HG03064 (cell line): ENCODE data around the gene KANSL1L.
"Not testable (repeated sequence)": the region's sequence is repeated elsewhere in the genome, so short reads cannot be mapped to it uniquely, and the experiment has no call there.

Source experiments
- ATAC-seq: cut with Tn5 transposase; IDR thresholded peaks from one replicate; pipeline ENCODE4 v1.9.1; 2021; ENCODE audit warnings: low read depth; ENCODE audit not compliant: unreplicated experiment

Gene KANSL1L

DNA sequence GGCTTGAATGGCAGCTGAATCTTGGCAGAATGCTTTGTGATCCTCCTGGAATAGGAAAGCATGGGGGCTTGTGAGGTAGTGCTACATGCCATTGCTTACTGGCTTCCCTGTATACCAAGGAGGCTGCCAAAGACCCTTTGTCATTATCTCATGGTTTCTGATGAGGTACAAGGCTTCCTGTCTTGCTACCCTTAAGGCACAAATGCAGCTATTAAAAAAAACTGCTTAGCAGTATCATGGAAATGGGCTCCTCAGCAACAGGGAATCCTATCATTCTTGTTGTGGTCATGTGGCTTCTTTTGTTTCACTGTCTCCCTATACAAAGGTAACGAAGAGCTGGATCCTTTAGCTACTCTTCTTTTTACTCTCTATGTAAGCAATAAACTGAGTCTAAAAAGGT lies 6.6 kb upstream of the KANSL1L start:
- no peak for ATAC-seq

GRCh38 chr2:210177115-210177514 lies 5.9 kb upstream of the KANSL1L start:
- ATAC-seq, result not testable (repeated sequence)

- no peak for ATAC-seq
These were observed 2.9 kb upstream of the KANSL1L start for GRCh38 chr2:210174086-210174485.

DNA sequence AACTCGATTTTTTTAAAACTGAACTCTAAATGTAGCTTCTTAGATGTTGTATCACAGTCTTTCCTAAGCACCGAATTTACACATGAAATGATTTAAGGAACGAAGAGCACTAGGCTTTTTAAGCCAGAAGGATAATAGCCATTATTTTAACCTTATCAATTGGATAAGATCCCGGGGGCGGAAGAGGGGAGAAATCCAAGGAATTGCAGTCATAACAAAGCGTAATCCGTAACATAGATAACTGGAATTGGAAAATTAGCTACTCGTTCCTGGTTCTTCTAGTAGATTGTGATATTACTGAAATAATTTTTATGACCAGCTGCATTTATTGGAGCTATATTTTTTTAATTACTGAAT lies 988 bp upstream of the KANSL1L start:
- ATAC-seq, result no peak

DNA sequence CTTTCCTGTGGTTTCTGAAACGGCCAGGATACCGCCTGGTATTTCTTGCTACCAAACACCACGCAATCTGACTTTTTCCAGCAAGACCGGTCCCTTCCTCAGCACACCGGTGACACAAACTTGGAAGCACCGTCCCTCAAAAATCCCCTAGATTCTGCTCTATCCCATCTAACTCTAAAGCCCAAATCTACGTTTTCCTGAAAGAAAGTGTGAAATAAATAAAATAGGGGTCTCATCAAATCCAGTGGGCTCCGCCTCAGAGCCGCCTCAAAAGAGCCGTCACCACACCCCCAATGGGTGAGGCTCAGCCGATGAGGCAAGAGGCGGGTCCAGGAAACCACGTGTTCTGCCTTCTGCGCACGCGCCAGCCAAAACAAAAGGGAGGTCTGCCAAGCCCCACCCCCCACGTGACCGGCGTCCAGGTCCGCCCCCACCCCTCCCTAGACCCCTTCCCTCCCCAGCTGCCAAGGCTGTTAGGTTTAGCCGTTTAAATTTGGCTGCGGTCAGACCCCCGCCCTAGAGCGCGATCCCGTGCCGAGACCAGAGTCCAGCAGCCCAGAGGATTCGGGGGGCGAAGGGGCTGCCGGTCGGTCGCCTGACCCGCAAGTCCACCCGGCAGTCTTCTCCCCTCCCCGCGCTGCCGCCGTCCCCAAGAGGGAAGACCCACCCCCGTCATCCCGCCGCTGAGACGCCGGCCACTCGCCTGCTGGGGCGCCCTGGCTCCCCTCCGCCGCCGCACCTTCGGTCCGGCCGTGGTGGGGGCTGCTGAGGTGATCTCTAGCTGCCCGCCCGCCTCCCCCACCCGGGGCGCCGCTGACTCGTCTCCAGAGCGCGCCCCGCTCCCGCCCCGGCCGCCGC lies 534 bp downstream of the KANSL1L start:
- ATAC-seq, result peak; percentile 64

DNA sequence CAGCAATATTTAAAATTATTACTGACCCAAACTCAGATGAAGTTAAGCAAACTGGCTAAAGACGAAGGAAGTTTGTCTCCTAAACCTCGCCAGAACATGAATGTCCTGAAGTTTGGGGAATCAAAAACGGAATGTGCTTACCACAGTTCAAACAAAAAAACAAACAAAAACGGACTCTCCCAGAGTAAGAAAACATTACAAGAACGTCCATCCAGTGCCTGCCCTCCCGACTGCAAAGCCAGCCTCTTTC lies 1.1 kb downstream of the KANSL1L start:
- peak; percentile 0 for ATAC-seq

DNA sequence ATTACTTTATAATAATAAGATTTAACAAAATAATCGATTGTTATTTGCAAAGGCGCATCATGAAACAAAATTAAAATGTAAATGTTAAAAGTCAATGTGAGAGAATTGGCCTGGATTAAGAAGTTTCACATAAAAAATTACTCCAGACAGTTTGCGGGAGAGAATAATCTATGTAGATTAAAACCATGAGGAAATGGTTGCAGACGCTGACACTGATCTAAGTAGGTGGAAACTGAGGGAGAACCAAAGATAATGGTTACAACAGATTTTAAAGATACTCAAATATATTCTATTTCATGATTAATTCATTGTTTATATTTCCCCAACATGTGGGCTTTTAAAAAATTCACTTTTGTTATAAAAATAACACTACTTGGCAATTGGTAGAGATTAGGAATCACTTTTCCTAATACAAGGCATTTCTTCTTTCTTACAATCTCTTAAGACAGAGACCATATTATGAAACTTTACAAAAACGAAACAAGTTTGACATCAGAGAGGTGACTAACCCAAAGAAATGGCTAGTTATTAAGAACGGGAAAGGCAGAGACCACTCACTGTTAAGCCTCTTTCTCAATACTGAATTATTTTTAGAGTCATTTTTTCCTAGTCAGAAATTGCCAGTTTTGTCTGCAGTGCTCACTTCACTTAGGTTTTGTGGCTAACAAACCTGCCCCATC lies 1.6 kb downstream of the KANSL1L start:
- ATAC-seq, result peak; percentile 29

DNA sequence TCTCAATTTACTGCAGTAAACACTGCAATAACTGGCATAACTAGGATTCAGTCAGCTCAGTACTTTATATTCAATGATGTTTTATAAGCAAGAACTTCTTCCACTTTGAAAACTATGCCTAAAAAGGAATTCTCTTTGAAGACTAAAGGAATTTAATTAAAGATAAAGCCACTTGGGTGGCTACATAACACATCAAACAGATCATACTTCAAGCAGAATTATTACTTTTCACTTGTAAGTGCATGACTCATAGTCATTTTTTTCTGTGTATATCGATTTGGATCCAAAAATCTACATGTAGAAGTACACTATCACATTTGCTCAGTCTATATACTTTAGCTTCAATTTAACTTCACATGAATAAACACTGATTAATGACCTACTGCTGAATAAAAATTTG lies 4.0 kb downstream of the KANSL1L start:
- ATAC-seq, result no peak

GRCh38 chr2:210162466-210163124 lies 8.6 kb downstream of the KANSL1L start:
- no peak for ATAC-seq

DNA sequence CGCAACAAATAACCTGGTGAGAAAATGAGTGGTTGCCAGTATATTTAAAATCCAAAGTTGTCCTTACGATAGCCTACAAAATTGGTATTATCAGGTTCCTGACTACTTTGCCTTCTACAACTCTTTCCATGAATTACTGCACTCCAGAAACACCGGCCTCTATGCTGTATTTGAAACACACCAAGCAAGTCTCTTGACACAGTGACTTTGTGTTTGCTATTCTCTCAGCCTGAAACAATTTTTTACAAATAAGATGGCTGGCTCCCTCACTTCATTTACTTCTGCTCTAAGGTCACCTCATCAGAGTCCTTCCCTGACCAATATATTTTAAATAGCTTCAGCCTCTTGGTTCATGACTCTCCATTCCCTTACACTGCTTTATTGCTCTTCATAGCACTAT lies 12.2 kb downstream of the KANSL1L start:
- ATAC-seq, result no peak

DNA sequence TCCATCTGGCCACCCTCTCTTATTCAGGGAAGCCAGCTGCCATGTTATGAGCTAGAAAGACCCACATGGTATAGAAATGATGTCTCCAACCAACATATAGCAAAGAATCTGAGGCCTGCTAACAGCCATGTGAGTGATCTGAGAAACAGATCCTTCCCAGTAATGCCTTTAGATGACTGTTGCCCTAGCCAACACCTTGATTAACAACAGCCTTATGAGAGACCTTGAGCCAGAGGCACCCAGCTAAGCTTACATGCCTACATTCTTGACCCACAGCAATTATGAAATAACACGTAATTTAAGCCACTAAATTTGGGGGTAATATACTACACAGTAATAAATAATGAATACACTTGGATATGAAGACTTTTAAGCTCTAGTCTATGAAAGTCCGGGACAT lies 13.0 kb downstream of the KANSL1L start:
- no peak for ATAC-seq

GRCh38 chr2:210157526-210157925 lies 13.7 kb downstream of the KANSL1L start:
- no peak for ATAC-seq

GRCh38 chr2:210147614-210148013 lies 23.6 kb downstream of the KANSL1L start:
- no peak for ATAC-seq

- ATAC-seq, result no peak
These were observed 39.0 kb downstream of the KANSL1L start for GRCh38 chr2:210132239-210132638.

GRCh38 chr2:210128961-210129360 lies 42.2 kb downstream of the KANSL1L start:
- ATAC-seq, result no peak

GRCh38 chr2:210113614-210114235 lies 57.5 kb downstream of the KANSL1L start:
- ATAC-seq, result no peak

DNA sequence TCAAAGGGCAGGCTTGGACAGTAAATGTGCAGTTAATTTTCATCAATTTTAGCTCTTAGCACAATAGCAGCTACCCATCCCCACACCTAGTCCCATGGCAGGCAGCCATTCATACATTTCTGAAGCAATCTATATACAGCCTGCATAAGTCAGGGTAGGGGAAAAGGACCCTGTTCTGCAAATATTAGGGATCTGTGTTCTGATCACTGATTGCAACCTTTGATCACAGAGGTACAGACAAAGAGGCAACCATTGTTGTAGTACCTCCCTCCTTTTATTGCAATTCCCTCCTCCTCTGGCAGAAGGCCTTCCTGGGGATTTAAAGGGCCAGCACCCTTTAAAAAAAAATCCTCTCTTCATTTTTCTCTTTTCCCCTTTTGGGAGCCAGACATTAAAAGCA lies 58.3 kb downstream of the KANSL1L start:
- no peak for ATAC-seq

- no peak for ATAC-seq
These were observed 71.3 kb downstream of the KANSL1L start for GRCh38 chr2:210099940-210100339.

DNA sequence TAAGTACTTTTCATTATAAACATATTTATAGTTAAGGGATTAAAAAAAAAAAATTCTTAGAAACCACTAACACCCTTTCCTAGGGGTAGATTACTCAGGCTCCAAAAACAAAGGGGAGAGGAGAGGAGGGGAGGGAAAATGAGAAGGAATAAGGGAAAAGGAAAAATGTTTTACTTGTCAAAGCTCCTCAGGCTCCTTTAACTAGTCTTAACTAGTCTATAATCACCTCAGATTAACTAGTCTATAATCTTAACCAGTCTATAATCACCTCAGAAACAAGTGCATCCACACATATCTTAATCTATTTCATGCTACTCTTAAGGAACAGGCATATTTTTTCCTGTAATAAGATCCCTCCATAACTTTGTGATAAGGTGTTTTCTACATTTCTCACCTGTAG lies 76.4 kb downstream of the KANSL1L start:
- no peak for ATAC-seq

DNA sequence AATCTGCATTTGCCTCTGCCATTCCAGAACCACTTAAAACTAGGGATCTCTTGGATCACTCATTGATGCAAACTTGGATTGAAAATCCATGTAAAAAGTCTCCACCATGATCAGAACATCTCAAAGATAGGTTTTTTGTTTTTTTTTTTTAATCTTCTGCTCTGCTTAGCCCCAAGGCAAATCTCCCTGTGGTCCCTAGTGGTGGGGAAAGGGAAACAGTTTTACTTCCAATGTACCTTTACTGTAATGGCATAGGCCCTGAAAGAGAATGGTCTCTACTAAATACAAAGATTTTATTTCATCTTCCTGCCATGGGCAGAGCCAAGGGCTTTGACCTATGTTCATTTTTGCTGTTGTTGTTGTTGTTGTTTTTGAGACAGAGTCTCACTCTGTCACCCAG lies 78.4 kb downstream of the KANSL1L start:
- ATAC-seq, result no peak

DNA sequence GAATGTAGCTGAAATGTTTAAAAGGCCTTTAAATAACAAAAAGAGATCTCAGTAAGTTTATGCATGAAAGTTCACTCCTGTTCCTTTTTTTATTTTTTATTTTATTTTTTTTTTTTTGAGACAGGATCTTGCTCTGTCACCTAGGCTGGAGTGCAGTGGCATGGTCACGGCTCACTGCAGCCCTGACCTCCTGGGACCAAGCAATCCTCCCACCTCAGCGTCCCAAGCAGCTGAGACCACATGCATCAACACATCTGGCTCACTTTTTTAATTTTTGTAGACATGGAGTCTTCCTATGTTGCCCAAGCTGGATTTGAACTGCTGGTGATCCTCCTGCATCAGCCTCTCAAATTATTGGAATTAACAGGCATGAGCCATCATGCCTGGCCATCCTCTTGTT lies 84.3 kb downstream of the KANSL1L start:
- ATAC-seq, result no peak
